AG09319 (cell line): ENCODE measurements around the gene KLK12.

ENCODE experiments used
- DNase-seq: peaks from one replicate; pipeline ENCODE4 v3.0.0-alpha.2; 2010; ENCODE audit warnings: low read depth; ENCODE audit errors: extremely low read depth
- TF ChIP-seq, protein P1 (sequence below): IDR thresholded peaks from 2 replicates; pipeline ENCODE4 v1.5.1; 2011; ENCODE audit warnings: low read depth, mild to moderate bottlenecking, inconsistent platforms, low read length, moderate library complexity

KLK12 gene

DNA sequence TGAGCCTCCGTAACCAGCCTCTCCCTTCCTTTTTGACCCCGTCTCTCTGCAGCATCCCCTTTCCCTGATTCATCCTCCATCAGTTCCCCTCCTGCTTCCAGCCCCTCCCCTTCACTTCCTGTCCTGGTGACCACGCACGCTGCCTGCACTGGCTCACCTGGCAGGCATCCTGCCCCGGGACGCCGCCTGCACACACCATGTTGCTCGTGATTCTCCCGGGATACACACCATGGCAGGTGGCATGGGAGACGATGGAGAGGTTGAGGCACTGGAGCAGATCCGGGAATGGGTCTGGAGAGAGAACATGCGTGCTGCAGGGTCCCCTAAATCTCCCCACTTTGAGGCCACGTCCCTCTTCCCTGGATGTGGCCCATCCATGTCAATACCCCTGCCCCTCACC, 4.2 kb downstream of the KLK12 start:
- no peak for DNase-seq
- TF ChIP-seq, protein P1, sequence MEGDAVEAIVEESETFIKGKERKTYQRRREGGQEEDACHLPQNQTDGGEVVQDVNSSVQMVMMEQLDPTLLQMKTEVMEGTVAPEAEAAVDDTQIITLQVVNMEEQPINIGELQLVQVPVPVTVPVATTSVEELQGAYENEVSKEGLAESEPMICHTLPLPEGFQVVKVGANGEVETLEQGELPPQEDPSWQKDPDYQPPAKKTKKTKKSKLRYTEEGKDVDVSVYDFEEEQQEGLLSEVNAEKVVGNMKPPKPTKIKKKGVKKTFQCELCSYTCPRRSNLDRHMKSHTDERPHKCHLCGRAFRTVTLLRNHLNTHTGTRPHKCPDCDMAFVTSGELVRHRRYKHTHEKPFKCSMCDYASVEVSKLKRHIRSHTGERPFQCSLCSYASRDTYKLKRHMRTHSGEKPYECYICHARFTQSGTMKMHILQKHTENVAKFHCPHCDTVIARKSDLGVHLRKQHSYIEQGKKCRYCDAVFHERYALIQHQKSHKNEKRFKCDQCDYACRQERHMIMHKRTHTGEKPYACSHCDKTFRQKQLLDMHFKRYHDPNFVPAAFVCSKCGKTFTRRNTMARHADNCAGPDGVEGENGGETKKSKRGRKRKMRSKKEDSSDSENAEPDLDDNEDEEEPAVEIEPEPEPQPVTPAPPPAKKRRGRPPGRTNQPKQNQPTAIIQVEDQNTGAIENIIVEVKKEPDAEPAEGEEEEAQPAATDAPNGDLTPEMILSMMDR = no peak

DNA sequence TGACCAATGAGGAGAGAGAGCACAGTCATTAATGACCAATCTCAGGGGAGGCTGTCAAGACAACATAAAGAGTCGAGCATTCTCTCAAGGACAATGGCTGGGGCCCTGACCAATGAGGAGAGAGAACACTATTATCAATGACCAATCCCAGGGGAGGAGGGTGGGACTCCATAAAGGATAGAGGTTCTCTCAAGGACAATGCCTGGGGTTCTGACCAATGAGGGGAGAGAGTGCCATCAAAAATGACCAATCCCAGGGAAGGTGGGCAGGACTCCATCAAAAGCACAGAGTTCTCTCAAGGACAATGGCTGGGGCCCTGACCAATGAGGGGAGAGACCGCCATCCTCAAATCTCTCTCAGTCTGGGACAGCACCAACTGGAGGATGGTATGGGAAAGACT, 5.1 kb downstream of the KLK12 start:
- TF ChIP-seq, protein P1 = no peak
- no peak for DNase-seq

DNA sequence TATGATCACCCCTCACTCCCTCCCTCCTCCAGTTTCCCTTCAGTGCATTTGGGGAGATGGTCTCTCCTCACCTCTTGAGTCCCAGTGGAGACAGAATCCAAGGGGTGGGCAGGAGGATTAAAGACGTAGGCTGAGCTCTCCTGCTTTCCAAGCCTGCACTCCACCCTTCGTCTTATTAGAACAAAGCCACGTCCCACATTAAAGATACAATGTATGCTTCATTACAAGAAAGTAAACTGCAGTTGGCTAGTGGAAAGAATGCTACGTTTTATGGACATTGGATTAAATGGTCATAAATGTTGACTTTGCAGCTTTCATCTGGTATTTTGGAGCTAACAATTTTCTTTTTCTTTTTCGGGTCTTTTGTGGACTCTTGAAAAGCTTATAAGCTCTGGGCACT, 6.9 kb downstream of the KLK12 start:
- no peak for DNase-seq
- TF ChIP-seq, protein P1 = no peak

DNA sequence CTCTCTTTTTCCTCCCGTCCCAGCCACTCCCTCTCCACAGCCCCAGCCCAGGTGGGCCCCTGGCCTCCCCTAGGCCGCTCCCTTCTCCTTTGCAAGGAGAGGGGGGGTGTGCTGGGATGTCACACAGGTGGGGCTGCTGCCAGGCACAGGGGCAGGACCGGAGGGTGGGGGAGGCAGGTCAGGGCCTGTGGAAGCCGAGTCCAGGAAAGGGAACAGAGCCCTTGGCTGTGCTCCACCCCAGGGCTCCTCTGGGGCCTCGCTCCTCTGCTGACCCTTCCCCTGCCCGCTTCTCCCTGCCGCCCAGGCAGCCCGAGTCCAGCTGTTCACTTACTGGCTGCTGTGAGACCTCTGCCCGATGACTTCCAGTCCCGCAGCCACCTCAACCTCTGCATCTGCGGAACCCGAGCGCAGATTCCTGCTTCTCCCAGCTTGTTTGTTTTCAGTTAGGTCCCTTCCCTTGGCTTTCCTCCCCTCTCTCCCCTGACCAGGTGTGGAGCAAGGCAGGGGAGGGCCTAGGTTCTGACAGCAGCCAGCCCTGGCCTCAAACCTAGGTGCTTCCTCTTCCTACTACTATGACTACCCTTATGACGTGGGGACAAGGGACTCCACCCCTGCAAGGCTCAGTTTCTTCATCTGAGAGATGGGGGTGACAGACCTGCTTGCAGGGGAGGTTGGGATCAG, 7.5 kb downstream of the KLK12 start:
- no peak for DNase-seq
- TF ChIP-seq, protein P1 = no peak

DNA sequence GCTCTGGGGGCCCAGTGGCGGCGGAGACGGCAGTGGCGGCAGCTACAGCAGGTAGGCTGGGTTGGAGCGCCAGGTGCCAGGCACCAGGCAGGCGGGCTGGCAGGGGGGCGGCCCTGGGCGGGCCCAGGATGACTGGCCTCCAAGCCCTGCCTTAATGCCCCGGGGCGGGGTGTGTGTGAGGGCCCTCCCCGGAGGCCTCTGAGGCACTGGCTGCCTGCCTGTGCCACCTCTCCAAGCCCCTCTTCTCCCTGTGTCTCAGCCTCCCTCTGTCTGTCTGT, 8.3 kb downstream of the KLK12 start, which contains the start of gene KLK11:
TSS of gene KLK11 (minus strand) at position 63 of the 278 bp plus-strand sequence. CDS start 985 bp downstream, outside the sequence.
- DNase-seq = no peak
- TF ChIP-seq, protein P1 = no peak

DNA sequence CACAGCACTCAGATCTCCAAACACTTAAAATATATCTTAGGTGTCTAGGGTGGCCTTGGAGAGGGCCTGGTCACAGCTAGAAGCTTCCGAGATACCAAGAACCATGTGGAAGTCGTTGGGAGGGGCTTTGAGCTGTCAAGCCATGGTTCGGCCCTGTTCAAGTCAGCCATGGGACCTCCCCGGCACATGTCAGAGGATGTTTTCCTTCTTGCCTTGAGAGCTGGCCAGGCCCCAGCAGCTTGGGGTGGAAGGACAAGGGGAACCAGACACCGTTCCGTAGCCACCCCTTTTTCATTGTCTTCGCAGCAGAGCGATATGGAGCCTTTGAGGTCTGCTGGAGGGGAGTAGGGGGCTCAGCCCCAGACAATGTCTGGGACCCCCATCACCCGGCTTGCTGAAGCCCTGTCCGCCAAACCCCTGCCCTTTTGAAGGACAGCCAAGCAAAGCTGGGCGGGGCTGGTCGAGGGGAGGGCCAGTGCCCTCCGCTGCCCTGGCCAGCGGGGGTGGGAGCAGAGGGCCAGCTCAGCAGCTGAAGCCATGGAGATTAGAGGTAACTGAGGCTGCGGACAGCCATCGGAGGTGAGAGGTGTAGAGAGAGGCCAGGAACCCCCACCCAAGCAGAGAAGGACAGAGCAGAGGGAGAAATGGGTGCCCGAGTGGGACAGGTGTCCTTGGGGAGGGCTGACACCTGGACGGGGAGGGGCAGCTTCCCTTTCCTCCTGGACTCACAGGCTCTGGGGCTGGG, 8.8 kb downstream of the KLK12 start:
- TF ChIP-seq, protein P1 = no peak
- DNase-seq = no peak

DNA sequence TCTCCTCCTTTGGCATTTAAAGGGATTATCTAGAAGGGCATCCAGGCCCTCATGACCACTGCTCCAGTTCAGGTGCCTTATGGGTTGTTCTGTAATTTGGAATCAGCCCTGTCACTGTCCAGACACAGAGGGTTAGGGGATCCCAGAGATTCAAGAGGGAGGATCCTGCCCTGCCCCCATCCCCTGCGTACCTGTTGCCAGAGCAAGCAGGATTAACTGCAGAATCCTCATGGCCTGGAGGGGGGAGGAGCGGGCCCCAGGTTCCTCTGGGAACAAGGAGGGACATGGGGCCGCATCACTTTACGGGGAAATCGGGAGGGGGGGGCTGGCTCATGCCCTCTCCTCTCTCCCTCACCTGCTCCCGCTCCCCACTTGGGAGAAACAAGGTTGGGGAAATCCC, 9.4 kb downstream of the KLK12 start:
- TF ChIP-seq, protein P1 = no peak
- no peak for DNase-seq
